AG04450 (cell line): ENCODE measurements around the gene NUDT14. TPM values are rescaled to one million over a fixed set of nuclear protein-coding genes. Genes with fewer than 3 reads are reported as not detected.

Experiments
- CTCF ChIA-PET: fragments of 300-600, 350-600 bp; formaldehyde crosslinking; extraction: SDS; loops from one replicate; lab custom pipeline; 2022; ENCODE audit warnings: antibody characterized with exemption, inconsistent platforms; lab: Charles Lee
- POLR2A ChIA-PET: fragments of 350-600 bp; formaldehyde crosslinking; extraction: SDS; loops from one replicate; lab custom pipeline; 2021; ENCODE audit warnings: antibody characterized with exemption, inconsistent platforms; lab: Yijun Ruan, JAX
- DNase-seq: peaks from one replicate; pipeline ENCODE4 v3.0.0-alpha.2; 2011; ENCODE audit warnings: low read depth, low spot score
- H3K27ac ChIP-seq: one replicate; pipeline ENCODE4 v1.5.1; 2012; ENCODE audit warnings: low read depth, low read length, control low read depth
- H3K27me3 ChIP-seq: one replicate; pipeline ENCODE4 v1.6.0; 2012; ENCODE audit warnings: low read length; ENCODE audit not compliant: control insufficient read depth, insufficient read depth
- H3K4me3 ChIP-seq: 2 replicates; pipeline ENCODE4 v1.5.1; 2011; ENCODE audit warnings: mild to moderate bottlenecking, low read depth, low read length, control low read depth
- H3K9me3 ChIP-seq: 2 replicates; pipeline ENCODE4 v1.5.1; 2012; ENCODE audit warnings: low read length; ENCODE audit not compliant: control insufficient read depth, insufficient read depth
- polyA plus RNA-seq: library from polyadenylated mRNA; depleted of rRNA; stranded (reverse); fragments of >200 nt; gene quantifications from 2 replicates; pipeline ENCODE4 v1.2.3, GENCODE V29; 2011
- TF ChIP-seq, protein P1 (sequence below): IDR thresholded peaks from 2 replicates; pipeline ENCODE4 v1.5.1; 2011; ENCODE audit warnings: low read depth, low read length, control low read depth, inconsistent platforms

NUDT14 gene
- polyA plus RNA-seq, 1 experiment: 7.2 TPM

DNA sequence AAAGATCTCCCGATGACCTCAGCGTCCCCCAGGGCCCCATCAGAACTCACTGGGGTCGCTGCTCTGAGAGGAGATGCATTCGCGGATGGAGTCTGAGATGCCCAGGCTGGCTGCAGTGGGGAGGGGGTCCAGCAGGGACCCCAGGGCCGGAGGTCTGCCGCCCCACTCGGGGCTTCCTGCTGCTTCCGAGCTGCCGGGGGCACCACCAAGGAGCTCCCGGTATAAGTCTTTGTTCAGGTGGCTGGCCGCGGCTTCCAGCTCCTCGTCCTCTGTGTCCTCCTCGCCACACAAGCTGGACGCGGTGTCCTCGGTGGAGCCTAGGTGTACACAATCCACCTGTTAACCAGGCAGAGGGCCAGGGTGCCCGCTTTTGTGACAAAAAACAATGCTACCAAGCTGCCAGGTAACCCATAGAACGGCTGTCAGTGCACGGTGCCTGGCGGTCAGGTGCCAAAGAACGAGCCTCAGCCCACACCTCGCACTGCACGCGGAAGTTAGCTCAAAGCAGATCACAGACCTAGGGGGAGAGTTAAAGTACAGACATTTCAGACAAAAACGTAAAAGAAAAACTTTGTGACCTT, 40.6 kb upstream of the NUDT14 start:
- DNase-seq: no peak
- POLR2A ChIA-PET: no interaction called here
- Histone ChIP-seq H3K4me3 (no peak overlapping the region), H3K9me3 (no peaks in the 10 kb centered on the region; the same call in 1 of the 2 replicates), H3K27me3 (no peaks in the 10 kb centered on the region), H3K27ac (no peak overlapping the region)
- TF ChIP-seq, protein P1, sequence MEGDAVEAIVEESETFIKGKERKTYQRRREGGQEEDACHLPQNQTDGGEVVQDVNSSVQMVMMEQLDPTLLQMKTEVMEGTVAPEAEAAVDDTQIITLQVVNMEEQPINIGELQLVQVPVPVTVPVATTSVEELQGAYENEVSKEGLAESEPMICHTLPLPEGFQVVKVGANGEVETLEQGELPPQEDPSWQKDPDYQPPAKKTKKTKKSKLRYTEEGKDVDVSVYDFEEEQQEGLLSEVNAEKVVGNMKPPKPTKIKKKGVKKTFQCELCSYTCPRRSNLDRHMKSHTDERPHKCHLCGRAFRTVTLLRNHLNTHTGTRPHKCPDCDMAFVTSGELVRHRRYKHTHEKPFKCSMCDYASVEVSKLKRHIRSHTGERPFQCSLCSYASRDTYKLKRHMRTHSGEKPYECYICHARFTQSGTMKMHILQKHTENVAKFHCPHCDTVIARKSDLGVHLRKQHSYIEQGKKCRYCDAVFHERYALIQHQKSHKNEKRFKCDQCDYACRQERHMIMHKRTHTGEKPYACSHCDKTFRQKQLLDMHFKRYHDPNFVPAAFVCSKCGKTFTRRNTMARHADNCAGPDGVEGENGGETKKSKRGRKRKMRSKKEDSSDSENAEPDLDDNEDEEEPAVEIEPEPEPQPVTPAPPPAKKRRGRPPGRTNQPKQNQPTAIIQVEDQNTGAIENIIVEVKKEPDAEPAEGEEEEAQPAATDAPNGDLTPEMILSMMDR: no peak
- CTCF ChIA-PET: no interaction called here

DNA sequence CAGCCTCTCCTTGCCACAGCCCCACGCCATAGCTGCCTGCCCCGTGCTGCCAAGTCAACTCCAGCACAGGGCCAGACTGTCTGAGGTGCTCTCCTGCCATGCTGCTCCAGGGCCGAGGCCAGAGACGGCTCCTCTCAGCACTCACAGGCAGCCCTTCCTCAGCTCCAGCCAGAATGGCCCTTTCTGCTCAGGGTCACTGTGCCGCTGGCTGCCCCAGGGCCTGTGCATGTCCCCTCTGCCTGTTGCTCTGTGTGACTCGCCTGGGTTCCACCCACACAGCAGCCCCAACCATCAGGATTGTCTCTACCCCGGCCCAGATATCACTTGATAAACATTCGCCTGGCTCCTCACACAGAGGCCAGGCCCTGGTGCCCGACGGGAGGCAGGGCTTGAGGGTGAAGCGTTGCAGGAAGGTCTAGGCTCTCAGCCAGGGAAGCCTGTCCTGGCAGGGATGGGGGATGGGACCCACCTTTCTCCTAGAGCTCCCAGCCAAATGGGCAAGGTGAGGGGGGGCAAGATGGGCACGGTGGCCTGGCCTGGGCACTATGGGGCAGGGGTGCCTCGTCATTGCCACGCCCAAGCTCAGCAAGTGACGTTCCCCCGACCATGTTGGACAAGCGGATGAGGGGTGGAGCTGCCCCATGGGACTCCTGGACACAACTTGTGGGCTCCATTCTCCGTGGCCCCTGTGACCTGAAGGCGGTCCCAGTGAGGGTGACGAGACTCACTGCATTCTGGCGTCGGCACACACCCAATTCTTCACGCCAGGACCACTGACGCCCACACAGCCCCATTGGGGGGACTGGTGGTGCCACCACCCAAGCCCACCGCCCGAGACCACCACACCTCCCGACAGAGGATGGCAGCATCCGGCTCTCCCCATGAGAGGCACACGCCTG, 39.8 kb upstream of the NUDT14 start:
- DNase-seq: no peak
- ChIA-PET CTCF (no interaction called here), POLR2A (no interaction called here)
- Histone ChIP-seq H3K27me3 (no peaks in the 10 kb centered on the region), H3K4me3 (no peak overlapping the region), H3K9me3 (peaks cover 3% of the 10 kb centered on the region; the same call in 1 of the 2 replicates), H3K27ac (no peak overlapping the region)
- TF ChIP-seq, protein P1: no peak

DNA sequence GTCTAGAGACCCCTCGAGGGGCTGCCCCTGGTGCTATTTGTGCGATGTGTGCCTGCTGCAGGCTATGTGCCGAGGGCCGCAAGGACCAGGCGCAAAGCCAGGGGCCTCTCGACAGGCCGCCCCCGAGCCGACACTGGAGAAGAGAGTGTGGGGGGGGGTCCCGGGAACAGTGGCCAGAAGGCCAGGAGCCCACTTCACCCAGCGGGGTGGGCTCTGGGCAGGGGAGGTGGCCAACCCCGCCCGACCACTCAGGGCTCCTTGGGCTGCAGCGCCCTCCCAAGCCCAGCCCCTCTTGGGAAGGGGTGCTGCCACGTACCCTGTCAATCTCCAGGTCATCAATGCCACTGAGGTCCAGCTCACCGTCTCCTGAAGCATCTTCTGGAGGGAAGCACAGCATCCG, 38.6 kb upstream of the NUDT14 start:
- ChIA-PET CTCF (no interaction called here), POLR2A (no interaction called here)
- H3K27ac ChIP-seq: no peak overlapping the region
- peaks cover 3% of the 10 kb centered on the region; the same call in 1 of the 2 replicates for H3K9me3 ChIP-seq
- TF ChIP-seq, protein P1: no peak
- H3K4me3 ChIP-seq: no peak overlapping the region
- no peak for DNase-seq
- no peaks in the 10 kb centered on the region for H3K27me3 ChIP-seq

DNA sequence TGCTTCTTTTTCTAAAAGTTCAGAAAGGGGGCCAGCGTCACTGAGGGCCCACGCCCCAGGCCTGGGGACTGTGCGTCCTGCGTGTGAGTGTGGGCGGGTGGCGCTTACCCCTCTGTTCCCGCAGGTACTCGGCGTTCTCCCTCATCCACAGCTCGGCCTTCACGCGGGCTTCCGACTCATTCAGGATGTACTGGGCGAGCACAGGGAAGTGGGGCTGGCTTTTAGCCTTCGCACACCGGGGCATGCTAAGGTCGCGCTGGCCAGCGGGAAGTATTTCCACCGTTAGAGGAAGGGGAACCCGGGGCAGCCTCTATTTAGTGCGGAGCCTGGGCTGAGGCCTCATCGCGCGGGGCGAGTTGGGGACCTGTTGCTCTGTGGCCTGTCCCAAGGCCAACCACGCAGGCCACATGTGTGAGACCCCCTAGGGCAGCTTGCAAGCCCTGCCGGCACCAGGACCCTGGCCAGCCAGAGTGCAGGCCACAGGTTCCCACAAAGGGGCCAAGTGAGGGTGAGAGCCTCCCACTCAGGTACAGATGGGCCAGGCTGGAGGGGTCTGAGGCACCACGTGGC, 38.0 kb upstream of the NUDT14 start:
- ChIA-PET POLR2A (no interaction called here), CTCF (interaction anchor here (0.6 kb wide), 1 partner anchor 1290 kb away, joined by 4 read pairs; no protein-coding TSS in a partner anchor)
- Histone ChIP-seq H3K9me3 (peaks cover 3% of the 10 kb centered on the region; the same call in 1 of the 2 replicates), H3K27me3 (no peaks in the 10 kb centered on the region), H3K4me3 (no peak overlapping the region), H3K27ac (no peak overlapping the region)
- TF ChIP-seq, protein P1: no peak
- DNase-seq: no peak

DNA sequence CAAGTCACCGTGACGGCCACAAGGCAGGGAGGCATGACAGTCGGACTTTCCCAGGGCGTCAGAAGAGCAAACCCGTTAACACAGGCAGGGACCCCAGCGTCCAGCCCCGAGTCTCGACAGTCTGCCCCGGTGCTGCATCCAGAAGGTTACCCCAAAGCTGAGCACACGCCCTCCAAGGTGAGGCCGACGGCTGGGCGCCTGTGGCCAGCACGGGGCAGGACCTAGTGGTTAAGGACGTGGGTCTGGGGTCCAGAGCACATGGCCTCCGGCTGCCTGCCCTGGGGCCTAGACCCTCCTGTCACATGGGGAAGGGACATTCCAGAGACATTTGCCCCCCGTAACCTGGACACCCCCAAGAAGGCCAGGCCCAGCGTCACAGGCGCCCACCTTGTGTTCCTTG, 37.5 kb upstream of the NUDT14 start:
- TF ChIP-seq, protein P1: no peak
- H3K9me3 ChIP-seq: peaks cover 3% of the 10 kb centered on the region; the same call in 1 of the 2 replicates
- H3K27me3 ChIP-seq: no peaks in the 10 kb centered on the region
- POLR2A ChIA-PET: no interaction called here
- CTCF ChIA-PET: interaction anchor here (0.6 kb wide), 1 partner anchor 1290 kb away, joined by 4 read pairs; no protein-coding TSS in a partner anchor
- H3K4me3 ChIP-seq: no peak overlapping the region
- no peak overlapping the region for H3K27ac ChIP-seq
- DNase-seq: no peak
